Renal cortical epithelial cell (primary cell): ENCODE measurements around the gene RNASEH1. TPM values are rescaled to one million over a fixed set of nuclear protein-coding genes. Genes with fewer than 3 reads are reported as not detected.

Source experiments
- DNase-seq: peaks from one replicate; pipeline ENCODE4 v3.0.0-alpha.2; 2011; ENCODE audit warnings: low read depth
- total RNA-seq: library from RNA; depleted of rRNA; stranded (reverse); fragments of >200 nt; gene quantifications from 2 replicates; pipeline ENCODE4 v1.2.3, GENCODE V29; 2014

RNASEH1 gene, protein sequence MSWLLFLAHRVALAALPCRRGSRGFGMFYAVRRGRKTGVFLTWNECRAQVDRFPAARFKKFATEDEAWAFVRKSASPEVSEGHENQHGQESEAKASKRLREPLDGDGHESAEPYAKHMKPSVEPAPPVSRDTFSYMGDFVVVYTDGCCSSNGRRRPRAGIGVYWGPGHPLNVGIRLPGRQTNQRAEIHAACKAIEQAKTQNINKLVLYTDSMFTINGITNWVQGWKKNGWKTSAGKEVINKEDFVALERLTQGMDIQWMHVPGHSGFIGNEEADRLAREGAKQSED
- total RNA-seq, result 27.1 and 47.1 TPM in 2 replicates

DNA sequence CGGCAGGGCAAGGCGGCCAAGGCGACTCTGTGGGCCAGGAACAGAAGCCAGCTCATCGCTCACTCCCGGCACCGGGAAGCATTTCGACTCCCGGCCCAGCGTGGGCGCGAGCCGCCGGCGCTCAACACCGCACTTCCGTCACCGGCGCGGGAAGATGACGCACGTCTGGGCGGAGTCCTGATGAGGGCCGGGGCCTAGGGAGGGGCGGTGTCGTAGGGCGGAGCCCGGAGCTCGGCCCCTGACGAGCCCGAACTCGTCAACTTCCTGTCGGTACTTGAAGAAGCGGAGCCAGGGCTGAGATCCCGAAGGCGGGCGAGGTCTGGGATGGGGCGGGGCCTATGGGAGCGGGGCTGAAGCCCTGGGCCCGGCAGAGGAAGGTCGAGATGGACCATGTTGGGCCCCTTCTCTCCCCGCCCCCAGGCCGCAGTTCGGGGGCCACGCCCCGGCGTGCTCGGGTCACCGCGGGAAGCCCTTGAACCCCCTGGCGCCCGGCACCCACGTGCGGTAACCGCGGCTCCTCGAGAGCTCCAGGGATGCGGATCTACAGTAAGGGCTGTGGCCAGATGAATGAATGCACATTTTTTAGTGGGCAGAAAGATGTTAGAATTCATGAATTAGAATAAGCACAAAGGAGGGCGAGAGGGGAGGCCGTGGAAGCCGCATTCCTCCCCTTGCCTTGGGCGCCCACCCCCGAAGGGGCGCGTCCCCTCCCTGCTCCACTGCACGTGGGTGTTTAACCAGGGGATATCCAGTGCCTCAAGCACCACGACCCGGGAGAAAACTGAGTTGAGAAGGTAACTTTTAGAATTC, at the start of gene RNASEH1:
RNASEH1 (minus strand) TSS at position 129 of the 810 bp plus-strand sequence; CDS start at position 56, 73 bp downstream.
- DNase-seq, result peak; percentile 92

GRCh38 chr2:3606370-3607201, 48.5 kb upstream of the RNASEH1 start:
- no peak for DNase-seq

DNA sequence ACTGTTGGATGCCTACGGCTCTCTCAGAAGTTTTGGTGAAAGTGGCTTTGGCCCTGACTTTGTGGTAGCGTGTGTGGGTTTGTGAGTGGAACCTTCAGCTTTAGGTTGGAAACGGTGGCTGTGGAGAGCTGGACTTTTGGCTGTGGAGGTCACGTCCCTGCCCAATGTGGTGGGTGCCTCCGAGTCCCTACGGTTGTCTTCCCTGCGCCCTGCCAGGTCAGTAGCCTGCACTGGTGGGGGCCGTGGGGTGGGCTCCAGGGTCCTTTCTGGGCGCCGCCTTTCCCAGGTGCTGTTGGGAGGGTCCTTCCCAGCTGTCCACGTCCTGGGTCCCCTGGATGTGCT, 47.9 kb upstream of the RNASEH1 start:
- no peak for DNase-seq

GRCh38 chr2:3604991-3605961, 47.1 kb upstream of the RNASEH1 start:
- peak; percentile 9 for DNase-seq

- DNase-seq, result no peak
Measured at GRCh38 chr2:3604207-3604877, 46.2 kb upstream of the RNASEH1 start.

DNA sequence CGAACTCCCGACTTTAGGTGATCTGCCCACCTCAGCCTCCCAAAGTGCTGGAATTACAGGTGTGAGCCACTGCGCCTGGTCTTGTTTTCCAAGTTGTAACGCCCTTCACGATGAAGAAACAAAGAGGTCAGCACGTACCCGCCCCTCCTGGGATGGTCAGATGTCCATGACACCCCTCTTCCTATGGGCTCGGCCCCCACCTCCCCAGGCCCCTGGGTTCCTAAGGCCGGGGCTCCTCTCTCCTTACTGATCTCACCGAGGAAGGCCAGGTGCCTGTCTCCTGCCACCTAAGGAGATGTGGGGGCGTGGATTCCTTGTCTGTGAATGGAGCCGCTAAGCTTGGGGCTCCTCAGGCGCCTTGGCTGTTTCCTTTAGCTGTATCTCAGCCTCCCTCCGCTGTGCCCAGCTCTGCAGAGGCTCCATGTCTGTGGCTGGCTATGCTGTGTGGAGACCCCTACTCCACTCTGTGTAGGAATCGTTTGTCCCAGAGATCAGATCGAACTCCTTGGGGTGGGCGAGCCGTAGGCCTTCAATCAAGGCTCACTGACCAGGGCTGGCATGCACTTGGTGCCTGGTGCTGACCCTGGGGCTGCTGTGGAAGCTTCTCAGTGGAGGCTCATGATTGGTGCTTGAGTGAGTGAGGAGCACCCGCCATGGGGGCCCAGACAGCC, 45.5 kb upstream of the RNASEH1 start:
- DNase-seq, result no peak

DNA sequence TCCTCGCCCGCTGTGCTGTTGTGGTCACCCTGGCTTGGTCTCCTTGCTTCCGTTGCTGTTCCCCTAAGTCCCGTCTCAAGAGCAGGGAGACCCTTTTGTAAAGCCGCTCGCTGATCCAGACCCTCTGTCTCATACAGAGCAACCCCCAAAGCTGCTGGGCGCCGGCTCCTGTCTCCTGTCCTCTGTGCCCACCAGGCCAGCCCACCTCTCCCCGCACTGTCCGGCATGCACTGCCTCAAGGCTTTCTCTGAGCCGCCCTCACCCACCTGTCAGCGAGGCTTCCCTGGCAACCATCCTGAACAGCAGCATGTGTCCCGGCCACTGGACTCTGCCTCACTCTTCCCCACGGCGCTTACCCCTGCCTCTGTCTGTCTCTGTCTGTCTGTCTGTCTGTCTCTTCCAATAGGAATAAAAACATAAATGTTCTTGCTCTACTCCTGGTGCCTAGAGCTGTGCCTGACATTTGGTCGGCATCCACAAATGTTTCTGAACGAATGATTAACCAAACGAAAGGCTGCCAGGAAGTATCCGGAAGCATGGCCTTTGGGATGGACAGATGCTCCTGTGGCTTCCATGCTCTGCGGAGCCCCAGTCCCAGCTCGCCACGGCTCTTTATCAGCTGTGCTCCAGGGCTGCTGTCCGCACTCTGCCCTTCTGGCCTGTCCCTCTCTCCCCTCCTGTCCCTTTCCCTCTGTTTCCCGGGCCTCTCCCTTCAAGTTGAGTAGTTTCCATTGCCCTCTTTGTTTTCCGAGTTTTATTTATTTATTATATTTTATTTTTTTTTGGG, 44.6 kb upstream of the RNASEH1 start:
- peak; percentile 17 for DNase-seq

DNA sequence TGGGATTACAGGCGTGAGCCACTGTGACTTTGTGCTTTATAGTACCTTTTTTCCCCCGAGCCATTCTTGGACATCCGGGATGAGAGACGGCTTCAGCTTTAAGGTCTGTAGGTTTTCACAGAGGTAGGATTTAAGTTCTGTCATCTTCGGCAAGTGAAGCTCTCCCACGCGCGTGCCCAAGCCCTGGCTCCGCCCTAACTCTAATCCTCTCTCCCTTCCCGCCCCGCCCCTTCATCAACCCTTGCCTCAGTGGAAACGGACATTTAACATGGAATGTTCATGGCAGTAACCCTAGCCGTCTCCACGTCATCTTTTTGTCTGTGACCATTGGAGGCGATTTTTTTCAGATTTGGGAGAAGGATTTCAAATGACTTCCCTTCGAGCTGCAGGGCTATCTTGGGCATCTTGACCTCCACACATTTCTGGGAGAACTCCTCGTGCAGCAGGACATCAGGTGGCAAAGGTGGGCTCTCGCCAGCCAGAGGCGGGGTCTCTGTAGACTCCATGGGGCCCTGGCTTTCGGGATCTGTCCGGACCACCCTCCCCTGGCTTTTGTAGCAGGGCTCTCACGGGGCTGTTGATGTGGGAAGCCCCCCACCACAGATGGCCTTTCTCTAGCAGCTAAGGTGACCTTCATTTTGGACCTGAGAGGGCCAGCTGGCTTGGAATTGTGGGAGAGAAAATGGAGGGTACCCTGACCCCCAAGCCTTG, 43.6 kb upstream of the RNASEH1 start:
- DNase-seq, result no peak

- no peak for DNase-seq
Measured at GRCh38 chr2:3600256-3600855, 42.2 kb upstream of the RNASEH1 start.

DNA sequence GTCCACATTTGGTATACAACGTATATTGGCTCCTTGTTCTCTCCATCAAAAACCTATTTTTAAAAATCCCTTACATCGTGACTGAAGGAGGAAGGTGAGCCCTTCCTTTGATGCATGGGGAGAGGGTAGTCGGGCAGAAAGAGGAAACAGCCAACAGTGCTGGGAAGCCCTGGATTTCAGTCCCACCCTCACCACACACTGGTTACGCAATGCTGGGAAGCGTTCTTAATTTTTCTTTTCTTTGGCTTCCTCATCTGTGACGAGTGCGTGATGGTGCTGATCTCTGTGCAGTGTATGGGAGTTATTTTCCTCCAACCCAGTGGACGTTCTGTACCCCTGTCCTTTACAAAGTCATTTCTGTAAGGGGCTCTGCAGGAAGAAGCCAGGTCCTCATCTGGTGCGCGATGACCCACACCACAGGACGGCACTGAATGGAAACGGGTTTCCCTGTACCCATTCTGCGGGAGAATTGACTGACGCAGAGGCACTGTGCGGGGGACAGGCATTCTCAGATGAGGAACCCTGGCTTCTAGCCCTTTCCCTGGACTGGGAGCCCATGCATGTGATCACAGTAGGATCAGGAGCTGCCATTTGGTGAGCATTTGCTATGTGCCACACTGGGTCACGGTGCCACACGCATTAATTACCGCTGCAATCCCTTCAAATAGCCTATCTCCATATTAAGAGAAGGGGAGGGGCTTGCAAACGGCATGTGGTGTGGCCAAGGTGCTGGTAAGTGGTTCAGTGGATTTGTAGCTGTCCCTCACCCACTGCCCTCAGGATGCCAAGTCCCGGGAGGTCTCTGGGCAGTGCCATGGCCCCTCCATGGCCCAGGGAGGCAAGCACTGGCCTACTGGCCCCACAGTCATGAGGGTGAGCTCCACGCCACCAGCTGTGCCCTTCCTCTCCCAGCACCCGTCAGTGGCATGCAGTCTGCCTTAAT, 41.0 kb upstream of the RNASEH1 start:
- no peak for DNase-seq

- no peak for DNase-seq
Measured at GRCh38 chr2:3598197-3598910, 40.2 kb upstream of the RNASEH1 start.

GRCh38 chr2:3597567-3597966, 39.4 kb upstream of the RNASEH1 start:
- DNase-seq, result no peak

DNA sequence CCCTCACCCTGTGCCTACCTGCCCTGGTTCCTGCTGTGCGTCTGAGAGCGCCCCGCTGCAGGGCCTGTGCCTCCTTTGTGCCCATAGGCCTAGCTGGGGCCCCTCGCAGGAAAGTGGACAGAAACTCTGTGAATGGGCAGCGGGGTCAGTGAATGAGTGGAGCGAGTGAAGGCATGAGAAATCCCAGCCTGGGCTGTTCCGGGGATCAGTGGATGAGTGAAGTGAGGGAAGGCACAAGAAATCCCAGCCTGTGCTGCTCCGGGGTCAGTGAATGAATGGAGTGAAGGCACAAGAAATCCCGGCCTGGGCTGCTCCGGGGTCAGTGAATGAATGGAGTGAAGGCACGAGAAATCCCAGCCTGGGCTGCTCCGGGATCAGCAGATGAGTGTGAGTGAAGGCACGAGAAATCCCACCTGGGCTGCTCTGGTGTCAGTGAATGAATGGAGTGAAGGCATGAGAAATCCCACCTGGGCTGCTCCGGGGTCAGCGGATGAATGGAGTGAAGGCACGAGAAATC, 38.8 kb upstream of the RNASEH1 start:
- no peak for DNase-seq

DNA sequence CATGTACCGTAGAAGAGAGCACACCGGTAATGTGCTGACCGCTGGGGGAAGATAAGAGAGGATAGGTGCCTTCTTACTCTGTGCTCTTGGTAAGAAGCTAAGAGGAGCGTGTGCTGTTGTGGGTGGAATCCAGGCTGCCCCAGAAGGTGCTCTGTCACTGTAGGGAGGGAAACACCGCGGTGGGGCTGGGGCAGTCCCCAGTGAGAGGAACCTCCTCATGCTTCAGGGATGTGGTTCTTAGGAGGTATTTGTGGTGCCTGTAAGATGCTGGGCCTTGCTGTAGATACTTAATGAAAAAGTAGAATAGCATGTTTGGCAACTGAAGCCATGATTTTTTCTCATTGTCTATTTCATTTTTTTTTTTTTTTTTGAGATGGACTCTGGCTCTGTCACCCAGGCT, 37.9 kb upstream of the RNASEH1 start:
- DNase-seq, result no peak

DNA sequence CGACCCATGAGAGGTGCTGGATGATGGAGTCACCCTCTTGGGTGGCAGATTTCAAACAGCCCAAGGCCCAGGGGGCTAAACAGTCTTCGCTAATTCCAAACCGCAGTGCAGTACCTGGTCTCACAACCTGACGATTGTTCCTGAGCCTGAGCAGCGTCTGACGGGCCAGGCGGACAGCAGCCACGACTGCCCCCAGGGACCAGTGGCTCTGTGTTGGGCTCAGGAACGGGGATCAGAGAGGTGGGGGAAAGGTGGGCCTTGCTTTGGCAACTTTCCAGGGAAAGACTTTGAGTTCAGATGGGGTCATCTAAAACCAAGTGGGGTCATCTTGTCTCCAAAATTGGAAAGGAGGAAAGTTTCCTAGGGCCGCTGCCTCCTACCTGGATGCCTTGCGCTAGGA, 37.3 kb upstream of the RNASEH1 start:
- DNase-seq, result no peak
